GM19372 (cell line): ENCODE measurements around the gene ADH6.
"Not testable (repeated sequence)": the region's sequence is repeated elsewhere in the genome, so short reads cannot be mapped to it uniquely, and the experiment has no call there.

Source experiments
- ATAC-seq: cut with Tn5 transposase; IDR thresholded peaks from one replicate; pipeline ENCODE4 v1.9.1; 2021; ENCODE audit warnings: mild to moderate bottlenecking, low read depth, moderate library complexity; ENCODE audit not compliant: unreplicated experiment

Gene ADH6

GRCh38 chr4:99200138-99200537 is 18.9 kb downstream of the ADH6 start:
- no peak for ATAC-seq

DNA sequence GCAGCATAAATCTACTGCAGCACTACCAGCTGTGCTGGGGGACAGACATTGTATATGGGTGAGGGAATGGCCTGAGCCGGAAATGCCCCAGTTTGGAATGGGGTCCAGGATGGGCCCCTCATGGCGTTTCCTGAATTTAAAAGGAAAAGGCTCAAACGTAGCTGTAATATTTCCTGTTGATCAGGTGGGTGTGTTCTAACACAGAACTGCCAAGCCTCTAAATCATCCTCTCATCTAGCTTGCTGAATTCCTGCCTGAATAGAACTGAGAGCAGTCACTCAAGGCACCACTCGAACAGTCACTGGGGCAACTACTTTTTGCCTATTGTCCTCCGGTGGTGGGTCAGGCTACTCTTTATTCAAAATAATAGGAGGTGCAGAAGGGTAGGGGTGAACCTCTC is 28.7 kb downstream of the ADH6 start:
- no peak for ATAC-seq

- not testable (repeated sequence) for ATAC-seq
These were observed 29.1 kb downstream of the ADH6 start for GRCh38 chr4:99189900-99190299.

DNA sequence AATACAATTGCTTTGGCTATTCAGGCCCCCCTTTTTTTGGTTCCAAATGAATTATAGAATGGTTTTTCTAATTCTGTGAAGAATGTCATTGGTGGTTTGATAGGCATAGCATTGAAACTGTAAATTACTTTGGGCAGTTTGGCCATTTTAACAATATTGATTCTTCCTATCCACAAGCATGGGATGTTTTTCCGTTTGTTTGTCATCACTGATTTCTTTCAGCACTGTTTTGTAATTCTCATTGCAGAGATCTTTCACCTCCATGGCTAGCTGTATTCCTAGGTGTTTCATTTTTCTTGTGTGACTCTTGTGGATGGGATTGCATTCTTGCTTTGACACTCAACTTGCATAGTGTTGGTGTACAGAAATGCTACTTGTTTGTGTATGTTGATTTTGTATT is 33.0 kb downstream of the ADH6 start:
- no peak for ATAC-seq

- ATAC-seq, result no peak
These were observed 33.5 kb downstream of the ADH6 start for GRCh38 chr4:99185581-99185980.

GRCh38 chr4:99180382-99181070 is 38.5 kb downstream of the ADH6 start:
- ATAC-seq, result no peak

DNA sequence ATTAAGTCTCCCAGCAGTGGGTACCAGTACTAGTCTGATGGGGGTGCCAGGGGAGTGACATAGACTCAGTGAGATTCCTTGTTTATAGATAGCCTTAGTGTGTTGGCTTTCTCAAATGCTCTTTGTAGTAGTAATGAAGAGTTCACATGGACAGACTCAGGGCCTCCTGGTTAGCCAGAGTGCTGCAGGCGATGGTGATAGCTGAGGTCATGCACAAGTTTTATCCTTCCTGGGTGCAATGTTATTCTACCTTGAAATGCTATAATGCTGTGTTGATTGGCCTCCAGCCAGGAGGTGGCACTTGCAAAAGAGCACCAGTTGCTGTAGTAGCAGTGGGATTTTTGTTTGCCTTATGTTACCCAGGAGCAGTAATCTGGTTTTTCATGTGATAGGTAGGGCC is 39.4 kb downstream of the ADH6 start:
- ATAC-seq, result no peak

DNA sequence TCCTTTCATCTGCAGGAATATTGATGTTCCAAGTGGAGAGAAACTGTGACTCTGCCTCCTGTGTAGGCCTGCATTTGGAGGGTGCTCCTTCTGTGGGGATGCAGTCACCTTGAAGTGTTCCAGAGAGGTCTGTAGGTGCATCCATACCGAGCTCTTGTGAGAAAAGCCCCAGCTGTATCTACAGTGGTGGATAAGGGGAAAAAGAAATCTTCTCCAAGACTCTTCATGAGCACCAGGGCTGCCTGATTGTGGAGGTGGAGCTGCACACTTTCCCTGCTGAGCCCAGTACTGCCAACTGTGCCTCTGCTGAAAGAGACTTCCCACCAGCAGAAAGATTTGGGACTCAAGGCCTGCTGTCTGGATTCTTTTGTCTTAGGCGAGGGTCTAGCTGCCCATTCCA is 39.9 kb downstream of the ADH6 start:
- no peak for ATAC-seq

DNA sequence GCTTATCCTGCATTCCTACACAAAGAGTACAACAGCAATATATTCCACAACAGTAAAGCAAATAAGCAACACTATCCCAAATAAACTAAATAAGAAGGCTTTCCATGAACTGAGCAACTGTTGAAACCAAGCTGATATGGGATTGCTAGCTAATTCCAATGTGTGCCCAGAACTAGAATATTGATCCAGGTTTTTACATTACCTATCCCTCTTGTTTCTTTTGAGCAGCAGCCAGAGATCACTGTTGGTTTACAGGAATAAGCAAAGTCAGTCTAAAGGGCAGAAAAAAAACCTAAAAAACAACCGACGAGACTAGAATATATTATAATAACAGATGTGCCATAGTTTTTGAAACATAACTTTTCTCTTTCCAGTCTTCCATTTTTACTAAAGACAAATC is 52.5 kb downstream of the ADH6 start:
- no peak for ATAC-seq

DNA sequence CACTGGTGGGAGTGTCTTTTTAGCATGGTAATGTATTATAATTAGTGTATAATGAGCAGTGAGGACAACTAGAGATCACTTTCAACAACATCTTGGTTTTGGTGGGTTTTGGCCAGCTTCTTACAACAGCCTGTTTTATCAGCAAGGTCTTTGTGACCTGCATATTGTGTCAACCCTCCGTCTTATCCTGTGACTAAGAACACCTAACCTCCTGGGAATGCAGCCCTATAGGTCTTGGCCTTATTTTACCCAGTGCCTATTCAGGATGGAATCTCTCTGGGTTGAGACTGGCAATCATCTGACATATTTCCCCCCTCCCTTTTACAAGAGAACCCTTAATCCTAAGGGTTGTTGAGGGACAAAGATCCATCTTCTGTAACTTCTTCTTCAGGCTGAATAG is 53.1 kb downstream of the ADH6 start:
- ATAC-seq, result no peak

- ATAC-seq, result no peak
These were observed 57.5 kb downstream of the ADH6 start for GRCh38 chr4:99161373-99162099.

DNA sequence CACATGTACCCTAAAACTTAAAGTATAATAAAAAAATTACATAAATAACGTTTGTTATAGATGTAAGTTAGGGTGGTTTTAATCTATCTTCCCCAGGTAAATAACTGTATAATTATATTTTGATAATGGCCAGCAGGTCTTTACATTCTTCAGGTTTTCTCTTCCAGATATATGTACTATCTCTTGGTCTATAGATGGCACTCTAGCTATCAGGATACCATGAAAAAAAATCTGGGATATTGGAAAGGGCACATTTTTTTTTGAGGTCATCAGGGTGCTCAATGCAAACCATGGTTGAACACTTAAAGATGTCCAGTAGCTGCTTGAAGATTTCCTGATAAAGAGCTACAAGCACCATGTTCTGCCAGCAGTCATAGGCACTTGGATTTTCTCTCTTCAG is 59.3 kb downstream of the ADH6 start:
- no peak for ATAC-seq

GRCh38 chr4:99157478-99157935 is 61.5 kb downstream of the ADH6 start:
- ATAC-seq, result no peak

- no peak for ATAC-seq
These were observed 62.1 kb downstream of the ADH6 start for GRCh38 chr4:99156992-99157391.

DNA sequence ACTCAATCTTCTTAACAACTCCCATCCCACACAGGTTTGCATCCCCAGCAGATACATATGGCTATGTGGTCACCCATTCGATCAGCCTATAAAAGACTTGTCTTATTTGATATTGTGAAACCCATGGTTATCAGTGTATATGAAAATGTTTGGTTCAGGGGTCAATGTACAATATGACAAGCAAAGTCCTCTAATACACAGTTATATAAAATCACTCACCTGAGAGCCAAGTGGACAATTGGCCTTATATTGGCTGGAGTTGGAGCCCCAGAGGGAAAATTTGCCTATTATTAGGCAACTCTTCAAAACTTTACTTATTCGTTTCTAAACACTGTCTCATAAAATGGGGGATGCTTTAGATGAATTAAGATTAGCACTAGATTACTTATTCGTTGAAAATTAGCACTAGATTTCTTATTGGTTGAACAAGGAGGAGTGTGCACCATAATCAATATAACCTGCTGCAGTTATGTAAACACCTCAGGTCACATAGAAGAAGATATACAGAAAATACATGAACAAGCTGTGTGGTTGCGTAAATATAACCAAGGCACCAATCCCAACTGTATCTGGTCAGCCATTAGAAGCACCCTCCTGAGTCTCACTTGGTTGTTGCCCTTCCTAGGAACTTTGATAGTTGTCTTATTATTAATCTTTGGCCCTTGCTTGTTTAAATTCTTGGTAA is 64.2 kb downstream of the ADH6 start:
- ATAC-seq, result no peak
